DOHH2 (cell line): Measurements from ENCODE around the gene CA7.

ENCODE experiments used
- CTCF ChIP-seq: fragments of 200-600 bp; sonication (generic); IDR thresholded peaks from one replicate; pipeline ENCODE4 v1.5.1; 2014; ENCODE audit warnings: antibody characterized with exemption, mild to moderate bottlenecking, low read depth, low read length; ENCODE audit not compliant: poor library complexity, severe bottlenecking
- EZH2phosphoT487 ChIP-seq: fragments of 200-600 bp; sonication (generic); IDR thresholded peaks from 2 replicates; pipeline ENCODE4 v1.6.1; 2017; ENCODE audit warnings: borderline replicate concordance, mild to moderate bottlenecking, antibody characterized with exemption, low read length, moderate library complexity, mixed read lengths

- TF ChIP-seq CTCF (no peak), EZH2phosphoT487 (no peak)
Measured at GRCh38 chr16:66869424-66869823, 25.2 kb downstream of the CA7 start.
